Heart right ventricle (tissue), 16 donors: ENCODE data around the gene FSTL3. TPM values are rescaled to one million over a fixed set of nuclear protein-coding genes. Genes with fewer than 3 reads are reported as not detected.
A peak's percentile ranks its signal among the peaks of the same experiment; 100 is the strongest.

Source experiments
- ATAC-seq, 8 donors: fragments of 200-7000 bp; cut with Tn5 transposase; one replicate each; pipeline ENCODE4 v1.9.1; 2020; ENCODE audit warnings: mild to moderate bottlenecking in 8 of 8, moderate library complexity in 8 of 8, moderate number of reproducible peaks in 1 of 8
- DNase-seq, 2 donors: peaks; one replicate each; pipeline ENCODE4 v3.0.0-alpha.2; 2020
- H3K27ac ChIP-seq, 10 donors: fragments of 200-600 bp; sonication (generic) in 2 of 10; one replicate each; pipeline versions ENCODE4 v1.5.0 to v1.8.0; 2020 to 2022; ENCODE audit warnings: mild to moderate bottlenecking in 3 of 10
- H3K27me3 ChIP-seq, 7 donors: fragments of 200-600 bp; one replicate each; pipeline ENCODE4 v1.8.0; 2021 to 2022; ENCODE audit warnings: mild to moderate bottlenecking in 2 of 7
- H3K36me3 ChIP-seq, 9 donors: fragments of 200-600 bp; sonication (generic) in 1 of 9; one replicate each; pipeline versions ENCODE4 v1.5.0 to v1.8.0; 2020 to 2022; ENCODE audit warnings: mild to moderate bottlenecking in 2 of 9
- H3K4me1 ChIP-seq, 9 donors: fragments of 200-600 bp; sonication (generic) in 1 of 9; one replicate each; pipeline versions ENCODE4 v1.5.0 to v1.8.0; 2020 to 2022; ENCODE audit warnings: mild to moderate bottlenecking in 4 of 9
- H3K4me3 ChIP-seq, 10 donors: fragments of 200-600 bp; sonication (generic) in 2 of 10; one replicate each; pipeline versions ENCODE4 v1.5.0 to v1.8.0; 2020 to 2022; ENCODE audit warnings: mild to moderate bottlenecking in 7 of 10, moderate library complexity in 2 of 10
- H3K9me3 ChIP-seq, 11 donors: fragments of 200-600 bp in 10 of 11; sonication (generic) in 2 of 11; one replicate each; pipeline versions ENCODE4 v1.5.0 to v1.8.0; 2013 to 2022; ENCODE audit warnings: mild to moderate bottlenecking in 2 of 11, control low read depth in 1 of 11, moderate library complexity in 1 of 11
- CTCF ChIP-seq, 9 donors: fragments of 200-600 bp; sonication (generic) in 2 of 9; IDR thresholded peaks; one replicate each; pipeline versions ENCODE4 v1.5.0 to v1.8.0; 2021 to 2022; ENCODE audit warnings: antibody characterized with exemption in 9 of 9, mild to moderate bottlenecking in 5 of 9, moderate library complexity in 1 of 9
- WGBS, 2 donors: extraction: QIAGEN DNeasy Blood & Tissue Kit; methylation state at CpG; one replicate each; pipeline ENCODE4 v1.1.7; 2013; ENCODE audit warnings: inconsistent platforms in 1 of 2; 5-methylcytosine and 5-hydroxymethylcytosine counted together
- intact Hi-C, 10 donors: fragments of 100-400 bp; cut with DNase I; formaldehyde crosslinking; loops; one replicate each; pipeline versions ENCODE4 v1.11.1 to v1.14.2; 2022
- polyA plus RNA-seq, 2 donors: library from polyadenylated mRNA; stranded (reverse); fragments of 200-250 nt; gene quantifications; one replicate each; pipeline ENCODE4 v1.2.3, GENCODE V29; 2013
- total RNA-seq, 10 donors: library from RNA; stranded (reverse); fragmentation: NEBNext Ultra II Directional in 3 of 10; extraction: Animal tissue kit (Norgen Biotek cat#: 25700) in 3 of 10; gene quantifications; one replicate each; pipeline versions ENCODE4 v1.2.1 to v1.2.4, GENCODE V29; 2021 to 2023
- donor health status: Arrhythmogenic right ventricular cardiomyopathy.
- donor health status: ischemic (EF 13 %, LVEDD 7.1; RV severe dilation, severe dysfunction).
- donor health status: healthy with polysubstance abuse.
- donor health status: DM: no; HTN: yes; CAD: no.
- donor health status: DM: no; HTN: no; CAD: no.
- donor health status: ischemic (EF 25% LVEDD 6.9; RV normal size, moderate dysfunction).
- donor health status: ischemic (EF 25% LVEDD 5.7; RV mildly dilated, moderate dysfunction).
- donor health status: healthy.
- donor health status: DM: yes; HTN: yes; CAD: no.
- donor health status: Ischemic cardiomyopathy.
- donor health status: ischemic (EF 35%, LVEDD 5.7; RV mildly dilated, moderate dysfunction).
- donor health status: nonischemic (EF 11% LVEDD 7.7; RV severe dilation, severe dysfunction).
- donor health status: DM: yes; HTN: yes; CAD: no.
- donor health status: PGD.
- donor health status: ischemic (EF 29% LVEDD 5.4; RV normal size, mild dysfunction).
- donor health status: nonischemic (EF 23%, LVEDD 6.1; RV moderate dilation, normal function).

FSTL3 gene
- total and polyA plus RNA-seq, 12 donors, result 33.4 to 279 (median 84.7) TPM

GRCh38 chr19:703329-703650, 27.1 kb downstream of the FSTL3 start:
- DNase-seq, result no peak
- Histone ChIP-seq H3K4me1 (peaks cover 0 to 24% (median 15%) of the 10 kb centered on the region in 9 donors), H3K36me3 (no peaks in the 10 kb centered on the region), H3K27ac (peak overlapping the region in 4 of 10 donors; percentile 4 to 66 (median 56)), H3K27me3 (peaks cover 0 to 20% (median 4%) of the 10 kb centered on the region in 7 donors), H3K9me3 (peaks cover 0 to 6% (median 0%) of the 10 kb centered on the region in 11 donors), H3K4me3 (peak overlapping the region in 7 of 10 donors; percentile 19 to 41 (median 27))
- whole genome bisulfite sequencing, 2 donors, result 37 to 58% methylated on average over 4 of the region's 4 CpGs
- intact Hi-C loops, result no loop called here
- no peak for TF ChIP-seq CTCF (IDR thresholded peaks at IDR 0.05)
- ATAC-seq, result peak in 2 of 8 donors; percentile 3 to 26

- peaks cover 0 to 6% (median 0%) of the 10 kb centered on the region in 11 donors for H3K9me3 ChIP-seq
- H3K4me1 ChIP-seq, result peaks cover 0 to 25% (median 15%) of the 10 kb centered on the region in 9 donors
- peak in 1 of 9 donors; percentile 8 for TF ChIP-seq CTCF (IDR thresholded peaks at IDR 0.05)
- 7 to 10% methylated on average over 37 to 49 of the region's 50 CpGs for WGBS, 2 donors
- H3K36me3 ChIP-seq, result no peaks in the 10 kb centered on the region
- peak; percentile 82 to 92 (median 85) for ATAC-seq
- DNase-seq, result peak; percentile 69 to 88
- intact Hi-C loops, result no loop called here
- H3K27me3 ChIP-seq, result peaks cover 0 to 20% (median 5%) of the 10 kb centered on the region in 7 donors
- peak overlapping the region in 4 of 10 donors; percentile 4 to 66 (median 56) for H3K27ac ChIP-seq
- H3K4me3 ChIP-seq, result peak overlapping the region in 7 of 10 donors; percentile 19 to 41 (median 27)
Observed at GRCh38 chr19:703651-704446, 27.7 kb downstream of the FSTL3 start.

GRCh38 chr19:704447-704741, 28.2 kb downstream of the FSTL3 start:
- TF ChIP-seq CTCF (IDR thresholded peaks at IDR 0.05), result no peak
- Histone ChIP-seq H3K4me3 (peak overlapping the region in 2 of 10 donors; percentile 7 to 27), H3K9me3 (peaks cover 0 to 6% (median 0%) of the 10 kb centered on the region in 11 donors), H3K27me3 (peaks cover 0 to 21% (median 5%) of the 10 kb centered on the region in 7 donors), H3K4me1 (peaks cover 0 to 25% (median 13%) of the 10 kb centered on the region in 9 donors), H3K36me3 (no peaks in the 10 kb centered on the region), H3K27ac (no peak overlapping the region)
- ATAC-seq (no peak), DNase-seq (no peak)
- intact Hi-C loops, result no loop called here
- 26 to 39% methylated on average over 14 of the region's 14 CpGs for WGBS, 2 donors

- peaks cover 0 to 4% (median 0%) of the 10 kb centered on the region in 9 donors for H3K36me3 ChIP-seq
- ATAC-seq (peak in 4 of 8 donors; percentile 19 to 47 (median 26)), DNase-seq (peak in 1 of 2 donors; percentile 58)
- peaks cover 0 to 6% (median 0%) of the 10 kb centered on the region in 11 donors for H3K9me3 ChIP-seq
- peak in 7 of 9 donors; percentile 14 to 51 (median 33) for TF ChIP-seq CTCF (IDR thresholded peaks at IDR 0.05)
- H3K27ac ChIP-seq, result peak within 1 kb of the TSS; percentile 80 to 95 (median 89)
- H3K27me3 ChIP-seq, result peaks cover 0 to 26% (median 0%) of the 10 kb centered on the region in 7 donors
- peaks cover 0 to 34% (median 19%) of the 10 kb centered on the region in 9 donors for H3K4me1 ChIP-seq
- intact Hi-C loops, result no loop called here
- H3K4me3 ChIP-seq, result peak within 1 kb of the TSS; percentile 44 to 83 (median 70)
- WGBS, 2 donors, result 10 to 14% methylated on average over 37 to 79 of the region's 93 CpGs
Observed at GRCh38 chr19:708154-709143, 32.3 kb downstream of the FSTL3 start, which contains the start of gene PALM. Gene PALM, plus strand, starts transcription at chr19:708935. Its CDS starts 212 bp downstream, at chr19:709147.
